Measurements from ENCODE around the gene MAST4.
"Not testable (repeated sequence)": the region's sequence is repeated elsewhere in the genome, so short reads cannot be mapped to it uniquely, and the experiment has no call there.

Gene MAST4

DNA sequence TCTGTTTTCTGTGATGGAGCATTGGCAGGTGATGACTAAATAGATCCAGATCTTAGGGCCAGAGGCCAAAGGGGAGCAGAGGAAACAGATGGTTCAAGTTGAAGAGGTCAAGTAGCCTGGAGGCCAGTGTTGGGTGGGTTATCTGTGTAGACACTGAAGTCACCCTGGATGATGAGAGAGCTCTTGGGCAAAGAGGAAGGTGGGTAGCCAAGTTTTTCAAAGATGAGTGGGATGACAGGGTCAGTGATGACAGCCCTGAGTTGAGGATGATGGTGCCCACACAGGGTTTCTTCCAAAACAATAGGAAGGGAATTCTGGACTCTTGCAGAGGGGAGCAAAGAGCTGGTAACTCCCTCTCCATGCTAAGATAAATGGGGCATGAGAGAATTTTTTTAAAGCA is 523.8 kb downstream of the MAST4 start:
- no peak for DNase-seq (ENCODE audit: extremely low spot score, insufficient read length, low read depth)
- no peak for FAIRE-seq

GRCh38 chr5:67123819-67124218 is 527.6 kb downstream of the MAST4 start:
- no peak for FAIRE-seq
- DNase-seq (ENCODE audit: extremely low spot score, insufficient read length, low read depth): no peak

- DNase-seq (ENCODE audit: extremely low spot score, insufficient read length, low read depth): no peak
- FAIRE-seq: no peak
Observed at GRCh38 chr5:67124556-67124955, 528.4 kb downstream of the MAST4 start.

GRCh38 chr5:67127347-67127895 is 531.2 kb downstream of the MAST4 start:
- DNase-seq (ENCODE audit: extremely low spot score, insufficient read length, low read depth); FAIRE-seq: not testable (repeated sequence)

GRCh38 chr5:67129768-67130167 is 533.6 kb downstream of the MAST4 start:
- DNase-seq (ENCODE audit: extremely low spot score, insufficient read length, low read depth) (no peak), FAIRE-seq (no peak)

DNA sequence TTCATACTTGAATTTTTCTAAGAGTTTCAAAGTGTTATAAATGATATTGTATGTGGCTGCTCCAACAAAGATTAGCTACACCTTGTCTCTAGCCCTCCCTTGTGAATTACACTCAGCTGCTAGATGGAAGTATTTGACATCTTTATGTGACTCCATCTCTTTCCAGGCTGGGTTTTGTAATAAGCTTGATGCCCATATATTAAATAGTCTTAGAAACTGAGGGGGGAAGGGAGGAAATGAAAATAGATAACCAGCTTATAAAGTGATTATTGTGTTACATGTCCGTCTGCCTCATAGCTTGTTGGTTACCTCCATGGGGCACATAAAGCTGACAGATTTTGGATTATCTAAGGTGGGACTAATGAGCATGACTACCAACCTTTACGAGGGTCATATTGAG is 537.0 kb downstream of the MAST4 start:
- no peak for FAIRE-seq
- no peak for DNase-seq (ENCODE audit: extremely low spot score, insufficient read length, low read depth)

DNA sequence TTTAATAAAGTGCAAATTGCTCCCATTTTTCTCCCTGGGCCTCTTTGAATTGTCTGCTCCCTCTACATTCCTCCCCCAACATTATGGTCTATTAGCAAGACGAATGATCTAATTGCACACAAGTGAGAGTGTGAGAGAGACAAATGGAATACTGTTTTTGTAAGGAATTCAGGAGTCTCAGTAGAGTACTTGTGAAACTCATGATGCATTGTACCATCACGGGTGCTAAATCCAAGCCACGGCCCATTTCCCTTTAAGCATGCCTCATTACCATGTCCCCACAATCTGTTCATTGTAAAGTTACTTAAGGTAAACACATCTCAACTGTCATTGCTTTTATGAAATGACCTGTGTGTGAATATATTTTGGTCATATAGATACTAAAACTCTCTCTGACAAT is 537.6 kb downstream of the MAST4 start:
- no peak for DNase-seq (ENCODE audit: extremely low spot score, insufficient read length, low read depth)
- no peak for FAIRE-seq

DNA sequence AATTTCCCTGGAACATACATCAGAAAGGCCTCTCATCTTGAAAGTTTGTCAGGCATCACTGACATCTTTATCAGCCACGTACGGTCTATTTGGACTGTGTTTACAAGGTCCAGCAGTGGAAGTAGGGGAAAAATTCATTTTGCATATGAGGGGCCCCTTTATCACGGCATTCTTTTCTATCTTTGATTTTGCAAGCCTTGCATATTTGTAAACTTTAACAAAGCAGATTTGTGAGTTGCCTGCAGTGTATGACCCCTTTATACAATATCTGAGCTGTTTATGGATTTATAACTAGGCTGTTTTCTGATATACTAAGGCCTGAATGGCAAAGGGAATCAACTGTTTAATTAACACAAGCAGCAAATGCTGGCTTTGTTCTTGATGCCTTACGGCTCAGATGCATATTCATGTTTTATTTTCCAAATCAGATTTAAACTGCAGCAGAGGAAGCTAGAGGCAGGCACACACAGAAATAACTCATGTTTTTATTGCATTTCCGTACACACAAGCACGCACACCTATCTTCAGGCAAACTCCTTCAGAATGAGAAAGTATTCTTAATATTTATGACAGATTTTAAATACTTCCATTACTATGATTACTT is 539.3 kb downstream of the MAST4 start:
- no peak for DNase-seq (ENCODE audit: extremely low spot score, insufficient read length, low read depth)
- FAIRE-seq: no peak

DNA sequence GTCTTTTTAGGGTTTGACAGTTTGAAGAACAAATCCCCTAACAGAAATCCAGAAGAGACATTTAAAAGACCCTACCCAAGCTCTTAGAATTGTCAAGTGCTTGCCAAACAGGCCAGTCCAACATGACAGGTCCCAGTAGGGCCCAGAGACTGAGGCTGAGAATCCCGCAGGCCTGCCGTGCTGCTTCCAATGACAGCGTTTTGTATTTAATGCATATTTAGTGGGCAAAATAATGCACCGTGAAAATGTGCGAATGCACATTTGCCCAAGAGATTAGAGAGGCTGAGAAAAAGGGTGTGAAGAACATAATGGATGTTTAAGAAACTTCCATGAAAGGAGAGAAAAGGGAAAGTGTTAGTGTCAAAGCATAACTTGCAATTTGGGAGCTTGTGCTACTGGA is 542.8 kb downstream of the MAST4 start:
- no peak for FAIRE-seq
- DNase-seq (ENCODE audit: extremely low spot score, insufficient read length, low read depth): no peak

- no peak for FAIRE-seq
Observed at GRCh38 chr5:67140413-67140812, 544.2 kb downstream of the MAST4 start.

DNA sequence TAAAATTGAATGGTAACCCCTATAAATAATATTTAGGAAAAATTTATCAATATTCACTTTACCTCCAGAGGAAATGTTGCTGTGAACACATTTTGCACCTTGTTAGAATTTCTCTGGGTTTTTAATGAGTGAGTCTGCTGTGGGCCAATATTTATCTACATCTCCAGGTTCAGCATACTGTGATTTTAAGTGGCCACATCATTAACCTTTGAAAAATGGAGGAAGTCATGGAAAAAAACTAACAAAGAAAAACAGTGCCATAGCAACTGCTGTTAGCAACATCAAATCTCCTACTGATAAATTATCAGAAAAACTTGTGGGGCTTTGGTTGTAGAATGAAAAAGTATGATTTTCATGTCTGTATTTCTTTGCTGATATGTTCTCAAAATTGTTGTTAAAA is 545.5 kb downstream of the MAST4 start:
- no peak for DNase-seq (ENCODE audit: extremely low spot score, insufficient read length, low read depth)
- no peak for FAIRE-seq

More at GRCh38 chr5:67140413-67140812, 544.2 kb downstream of the MAST4 start:
- DNase-seq (ENCODE audit: extremely low spot score, insufficient read length, low read depth): no peak

GRCh38 chr5:67142816-67143215 is 546.6 kb downstream of the MAST4 start:
- no peak for DNase-seq (ENCODE audit: extremely low spot score, insufficient read length, low read depth)
- no peak for FAIRE-seq

DNA sequence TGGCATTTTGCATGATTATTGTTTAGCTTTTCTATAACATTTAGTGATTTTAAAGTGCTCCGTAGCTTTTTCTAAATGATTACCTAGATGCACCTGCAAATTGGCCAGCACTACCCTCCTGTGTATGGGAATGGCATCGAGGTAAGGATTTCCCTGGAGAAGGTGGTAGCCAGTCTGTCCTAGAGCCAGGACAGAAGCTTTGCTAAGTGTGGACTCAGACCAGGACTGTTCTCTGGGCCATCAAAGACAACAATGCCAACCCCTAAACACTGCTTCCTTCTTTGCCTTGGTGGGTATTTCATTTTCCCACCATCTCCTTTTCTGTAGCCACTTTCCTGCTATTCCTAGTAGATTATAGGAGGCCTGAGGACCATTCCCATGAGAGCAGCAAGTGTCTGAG is 547.4 kb downstream of the MAST4 start:
- DNase-seq (ENCODE audit: extremely low spot score, insufficient read length, low read depth): no peak
- no peak for FAIRE-seq

DNA sequence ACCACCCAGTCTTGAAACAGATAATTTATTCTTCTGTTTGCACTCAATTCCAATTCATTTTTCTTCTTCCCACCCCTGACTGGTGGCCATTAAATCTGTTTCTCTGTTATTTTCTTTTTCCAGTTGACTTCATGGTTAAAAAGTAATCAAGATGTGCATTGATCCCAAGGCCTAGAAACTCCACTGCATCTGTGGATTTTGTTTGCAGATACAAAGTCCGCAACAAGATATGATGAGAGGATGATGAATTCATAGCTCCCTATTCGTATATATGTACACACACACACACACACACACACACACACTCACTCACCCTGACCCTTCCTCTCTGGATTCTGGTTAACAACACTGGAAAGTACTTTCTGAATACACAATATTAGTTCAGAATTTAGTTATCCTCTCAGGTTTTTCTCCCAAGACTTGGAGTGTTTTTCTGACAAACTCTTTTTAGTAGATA is 548.0 kb downstream of the MAST4 start:
- DNase-seq (ENCODE audit: extremely low spot score, insufficient read length, low read depth): no peak
- no peak for FAIRE-seq

GRCh38 chr5:67146574-67146973 is 550.4 kb downstream of the MAST4 start:
- FAIRE-seq (no peak), DNase-seq (ENCODE audit: extremely low spot score, insufficient read length, low read depth) (no peak)

DNA sequence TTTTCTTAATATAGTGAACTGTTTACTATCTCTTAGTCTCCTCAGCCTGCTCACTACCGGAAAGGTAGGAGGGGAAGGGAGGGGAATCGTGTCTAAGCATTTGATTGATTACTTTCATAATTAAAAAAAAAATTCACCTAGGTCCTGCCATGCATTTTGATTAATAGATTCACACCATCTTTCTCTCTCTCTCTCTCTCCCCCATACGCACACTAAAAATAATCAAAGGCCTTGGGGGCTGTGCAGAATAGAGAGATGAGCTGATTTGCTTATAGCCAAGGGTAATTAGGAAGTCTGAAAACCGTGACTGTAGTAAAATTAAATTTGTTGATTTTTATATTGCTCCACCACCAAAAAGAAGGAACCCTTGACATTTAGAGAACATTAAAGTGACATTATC is 550.8 kb downstream of the MAST4 start:
- FAIRE-seq (no peak), DNase-seq (ENCODE audit: extremely low spot score, insufficient read length, low read depth) (no peak)

- FAIRE-seq: no peak
Observed at GRCh38 chr5:67147760-67148159, 551.6 kb downstream of the MAST4 start.

GRCh38 chr5:67149057-67149950 is 553.1 kb downstream of the MAST4 start:
- FAIRE-seq: no peak
- no peak for DNase-seq (ENCODE audit: extremely low spot score, insufficient read length, low read depth)

More at GRCh38 chr5:67147760-67148159, 551.6 kb downstream of the MAST4 start:
- no peak for DNase-seq (ENCODE audit: extremely low spot score, insufficient read length, low read depth)

- no peak for DNase-seq (ENCODE audit: extremely low spot score, insufficient read length, low read depth)
- FAIRE-seq: no peak
Observed at GRCh38 chr5:67149951-67150523, 553.8 kb downstream of the MAST4 start.

- FAIRE-seq (no peak), DNase-seq (ENCODE audit: extremely low spot score, insufficient read length, low read depth) (no peak)
Observed at GRCh38 chr5:67152400-67152799, 556.2 kb downstream of the MAST4 start.

GRCh38 chr5:67153292-67153691 is 557.1 kb downstream of the MAST4 start:
- no peak for DNase-seq (ENCODE audit: extremely low spot score, insufficient read length, low read depth)
- no peak for FAIRE-seq
